ENCODE measurements around the gene CEBPB. TPM values are rescaled to one million over a fixed set of nuclear protein-coding genes. Genes with fewer than 3 reads are reported as not detected.

Gene CEBPB
- total RNA-seq, 1 donor from 2014 or later = 19.6 TPM

GRCh38 chr20:50224531-50225255 is 34.1 kb downstream of the CEBPB start:
- DNase-seq (ENCODE audit: extremely low read depth, low read depth, low spot score) = peak; percentile 16

- DNase-seq (ENCODE audit: extremely low read depth, low read depth, low spot score) = no peak
Observed at GRCh38 chr20:50226093-50226974, 35.7 kb downstream of the CEBPB start.

- DNase-seq (ENCODE audit: extremely low read depth, low read depth, low spot score) = no peak
Observed at GRCh38 chr20:50227506-50227905, 36.9 kb downstream of the CEBPB start.

- no peak for DNase-seq (ENCODE audit: extremely low read depth, low read depth, low spot score)
Observed at GRCh38 chr20:50229156-50229607, 38.6 kb downstream of the CEBPB start.

GRCh38 chr20:50230184-50230583 is 39.6 kb downstream of the CEBPB start:
- DNase-seq (ENCODE audit: extremely low read depth, low read depth, low spot score) = no peak

- DNase-seq (ENCODE audit: extremely low read depth, low read depth, low spot score) = no peak
Observed at GRCh38 chr20:50230871-50231560, 40.4 kb downstream of the CEBPB start.

- no peak for DNase-seq (ENCODE audit: extremely low read depth, low read depth, low spot score)
Observed at GRCh38 chr20:50231854-50232253, 41.2 kb downstream of the CEBPB start.

GRCh38 chr20:50232651-50233324 is 42.2 kb downstream of the CEBPB start:
- DNase-seq (ENCODE audit: extremely low read depth, low read depth, low spot score) = no peak

- no peak for DNase-seq (ENCODE audit: extremely low read depth, low read depth, low spot score)
Observed at GRCh38 chr20:50233325-50234212, 42.9 kb downstream of the CEBPB start.

- no peak for DNase-seq (ENCODE audit: extremely low read depth, low read depth, low spot score)
Observed at GRCh38 chr20:50234288-50234687, 43.7 kb downstream of the CEBPB start.

- DNase-seq (ENCODE audit: extremely low read depth, low read depth, low spot score) = no peak
Observed at GRCh38 chr20:50237349-50237748, 46.7 kb downstream of the CEBPB start.

- DNase-seq (ENCODE audit: extremely low read depth, low read depth, low spot score) = no peak
Observed at GRCh38 chr20:50238081-50238800, 47.6 kb downstream of the CEBPB start.

GRCh38 chr20:50240092-50240491 is 49.5 kb downstream of the CEBPB start:
- no peak for DNase-seq (ENCODE audit: extremely low read depth, low read depth, low spot score)

- DNase-seq (ENCODE audit: extremely low read depth, low read depth, low spot score) = no peak
Observed at GRCh38 chr20:50242178-50242514, 51.5 kb downstream of the CEBPB start.

Other genes starting within 250 kb of the CEBPB start
- gene SNAI1, start 207.8 kb upstream of the CEBPB start, total RNA-seq = 6.9 and 17.2 TPM in 2 replicates
- 98.7 and 139 TPM in 2 replicates for gene UBE2V1, start 77.7 kb upstream of the CEBPB start, total RNA-seq
- 80.6 and 121 TPM in 2 replicates for gene PEDS1, start 37.1 kb upstream of the CEBPB start, total RNA-seq

Data from glomerular endothelial cell (primary cell).